Suprapubic skin (tissue), 3 donors: ENCODE results near the gene HMGN4.

Experiments
- CTCF ChIP-seq, 2 donors: fragments of 200-600 bp in 1 of 2; fragments of 450-650 bp in 1 of 2; sonication (generic) in 1 of 2; IDR thresholded peaks; one replicate each; pipeline ENCODE4 v1.5.1; 2016 to 2019; ENCODE audit warnings: antibody characterized with exemption in 2 of 2, mild to moderate bottlenecking in 1 of 2, moderate library complexity in 1 of 2
- POLR2AphosphoS5 ChIP-seq, 3 donors: sonication (generic); formaldehyde crosslinking; IDR thresholded peaks; one replicate each; pipeline ENCODE4 v1.6.1; 2017; ENCODE audit warnings: antibody characterized with exemption in 3 of 3

DNA sequence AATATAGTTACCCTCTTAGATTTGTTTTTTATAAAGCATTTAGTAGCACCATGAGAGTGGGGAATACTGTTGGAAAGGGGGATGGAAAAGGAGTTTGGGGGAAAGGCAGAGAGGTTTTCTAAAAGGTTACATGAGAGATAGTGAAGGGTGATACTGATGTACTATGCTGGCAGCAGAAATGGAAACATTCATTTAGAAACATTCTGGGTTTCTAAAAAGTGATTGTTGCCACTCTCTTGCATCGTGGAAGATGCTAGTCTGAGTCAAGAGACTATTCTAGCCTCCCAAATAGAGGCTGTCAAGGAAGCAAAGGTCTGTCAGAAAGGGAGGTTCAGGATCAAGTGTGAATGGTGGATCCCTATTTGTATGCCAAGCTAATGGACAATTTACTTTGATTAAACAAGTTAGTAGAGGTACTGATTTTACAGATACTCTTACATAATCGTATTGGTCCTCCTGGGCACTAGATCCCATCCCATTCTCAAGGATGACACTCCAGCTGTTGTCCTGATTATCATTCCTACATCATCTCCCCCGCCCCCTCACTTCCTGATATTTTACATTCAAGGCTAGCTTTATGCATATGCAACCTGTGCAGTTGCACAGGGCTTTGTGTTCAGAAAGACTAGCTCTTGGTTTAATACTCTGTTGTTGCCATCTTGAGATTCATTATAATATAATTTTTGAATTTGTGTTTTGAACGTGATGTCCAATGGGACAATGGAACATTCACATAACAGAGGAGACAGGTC lies 43.2 kb downstream of the HMGN4 start:
- TF ChIP-seq CTCF (IDR thresholded peaks at IDR 0.05) (no peak), POLR2AphosphoS5 (IDR thresholded peaks at IDR 0.05) (no peak)
